Measurements from ENCODE around the gene BRD7.
A peak's percentile ranks its signal among the peaks of the same experiment; 100 is the strongest.

BRD7 gene

GRCh38 chr16:50316848-50317630 is 51.7 kb downstream of the BRD7 start:
- H3K27ac ChIP-seq (ENCODE audit: low read depth, low read length), result no peak overlapping the region
- H3K27me3 ChIP-seq (ENCODE audit: control insufficient read depth, insufficient read depth, low read length), result no peaks in the 10 kb centered on the region
- no peak overlapping the region for H3K9ac ChIP-seq (ENCODE audit: low read depth, low read length)
- no peaks in the 10 kb centered on the region for H3K4me1 ChIP-seq (ENCODE audit: control insufficient read depth, insufficient read depth, low read length)
- no peak overlapping the region for H3K4me3 ChIP-seq (ENCODE audit: low read depth, low read length)
- no peaks in the 10 kb centered on the region for H3K9me3 ChIP-seq (ENCODE audit: control insufficient read depth, insufficient read depth, low read length)
- H3K36me3 ChIP-seq (ENCODE audit: control insufficient read depth, insufficient read depth, low read length), result peaks cover 86% of the 10 kb centered on the region

- no peak overlapping the region for H3K9ac ChIP-seq (ENCODE audit: low read depth, low read length)
- no peaks in the 10 kb centered on the region for H3K4me1 ChIP-seq (ENCODE audit: control insufficient read depth, insufficient read depth, low read length)
- no peaks in the 10 kb centered on the region for H3K27me3 ChIP-seq (ENCODE audit: control insufficient read depth, insufficient read depth, low read length)
- no peak overlapping the region for H3K27ac ChIP-seq (ENCODE audit: low read depth, low read length)
- no peak overlapping the region for H3K4me3 ChIP-seq (ENCODE audit: low read depth, low read length)
- no peaks in the 10 kb centered on the region for H3K9me3 ChIP-seq (ENCODE audit: control insufficient read depth, insufficient read depth, low read length)
- H3K36me3 ChIP-seq (ENCODE audit: control insufficient read depth, insufficient read depth, low read length), result peaks cover 79% of the 10 kb centered on the region
These were observed 52.5 kb downstream of the BRD7 start for GRCh38 chr16:50316102-50316847.

DNA sequence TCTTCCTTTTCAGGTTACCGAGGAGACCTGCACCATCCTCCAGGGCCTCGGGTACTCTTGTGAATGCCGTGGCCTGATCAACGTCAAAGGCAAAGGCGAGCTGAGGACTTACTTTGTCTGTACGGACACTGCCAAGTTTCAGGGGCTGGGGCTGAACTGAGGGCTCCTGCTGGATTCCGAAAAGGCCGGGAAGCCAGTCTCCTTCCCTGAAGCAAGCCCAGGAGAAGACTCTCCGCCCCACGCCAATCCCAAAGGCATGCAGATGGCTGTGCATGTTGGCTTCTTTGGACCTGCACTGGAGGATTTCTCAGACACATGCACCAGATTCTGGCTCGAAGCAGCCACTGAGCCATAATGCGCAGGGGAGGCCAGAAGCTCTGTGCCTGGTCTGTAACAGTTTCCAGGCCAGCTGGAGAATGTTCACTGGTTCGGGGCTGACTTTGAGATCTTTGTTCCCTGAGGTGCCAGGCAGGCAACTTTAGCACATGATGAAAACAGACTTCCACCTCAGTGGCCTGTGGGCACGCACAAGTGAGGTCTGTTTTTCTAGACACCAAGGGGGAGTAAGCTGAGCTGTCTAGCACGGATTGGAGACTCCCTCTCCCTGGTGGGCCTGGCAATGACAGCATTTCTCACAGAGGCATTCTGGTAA is 53.3 kb downstream of the BRD7 start:
- H3K9ac ChIP-seq (ENCODE audit: low read depth, low read length), result no peak overlapping the region
- H3K4me3 ChIP-seq (ENCODE audit: low read depth, low read length), result no peak overlapping the region
- H3K9me3 ChIP-seq (ENCODE audit: control insufficient read depth, insufficient read depth, low read length), result no peaks in the 10 kb centered on the region
- H3K27me3 ChIP-seq (ENCODE audit: control insufficient read depth, insufficient read depth, low read length), result no peaks in the 10 kb centered on the region
- no peaks in the 10 kb centered on the region for H3K4me1 ChIP-seq (ENCODE audit: control insufficient read depth, insufficient read depth, low read length)
- H3K36me3 ChIP-seq (ENCODE audit: control insufficient read depth, insufficient read depth, low read length), result peaks cover 72% of the 10 kb centered on the region
- H3K27ac ChIP-seq (ENCODE audit: low read depth, low read length), result no peak overlapping the region

DNA sequence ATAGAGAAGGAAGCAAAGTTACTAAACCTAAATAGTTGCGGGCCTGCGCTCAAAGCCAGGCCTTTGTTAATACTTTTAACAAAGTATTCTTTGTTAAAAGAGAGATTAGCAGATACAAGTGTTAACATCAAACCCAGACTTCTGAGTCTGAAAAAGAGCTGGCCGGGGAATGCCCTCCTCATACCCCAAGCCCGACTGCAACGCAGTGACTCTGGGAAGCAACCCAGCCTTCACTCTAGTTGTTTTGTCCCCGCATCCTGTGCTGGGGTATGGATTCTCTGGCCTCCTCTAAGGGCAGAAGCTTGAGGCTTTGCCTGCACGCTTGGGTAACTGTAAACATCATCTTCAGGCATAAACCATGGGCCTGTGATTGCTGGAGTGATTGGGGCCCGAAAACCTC is 54.1 kb downstream of the BRD7 start:
- Histone ChIP-seq H3K9ac (ENCODE audit: low read depth, low read length) (no peak overlapping the region), H3K27me3 (ENCODE audit: control insufficient read depth, insufficient read depth, low read length) (no peaks in the 10 kb centered on the region), H3K27ac (ENCODE audit: low read depth, low read length) (no peak overlapping the region), H3K9me3 (ENCODE audit: control insufficient read depth, insufficient read depth, low read length) (no peaks in the 10 kb centered on the region), H3K36me3 (ENCODE audit: control insufficient read depth, insufficient read depth, low read length) (peaks cover 64% of the 10 kb centered on the region), H3K4me1 (ENCODE audit: control insufficient read depth, insufficient read depth, low read length) (no peaks in the 10 kb centered on the region), H3K4me3 (ENCODE audit: low read depth, low read length) (no peak overlapping the region)

DNA sequence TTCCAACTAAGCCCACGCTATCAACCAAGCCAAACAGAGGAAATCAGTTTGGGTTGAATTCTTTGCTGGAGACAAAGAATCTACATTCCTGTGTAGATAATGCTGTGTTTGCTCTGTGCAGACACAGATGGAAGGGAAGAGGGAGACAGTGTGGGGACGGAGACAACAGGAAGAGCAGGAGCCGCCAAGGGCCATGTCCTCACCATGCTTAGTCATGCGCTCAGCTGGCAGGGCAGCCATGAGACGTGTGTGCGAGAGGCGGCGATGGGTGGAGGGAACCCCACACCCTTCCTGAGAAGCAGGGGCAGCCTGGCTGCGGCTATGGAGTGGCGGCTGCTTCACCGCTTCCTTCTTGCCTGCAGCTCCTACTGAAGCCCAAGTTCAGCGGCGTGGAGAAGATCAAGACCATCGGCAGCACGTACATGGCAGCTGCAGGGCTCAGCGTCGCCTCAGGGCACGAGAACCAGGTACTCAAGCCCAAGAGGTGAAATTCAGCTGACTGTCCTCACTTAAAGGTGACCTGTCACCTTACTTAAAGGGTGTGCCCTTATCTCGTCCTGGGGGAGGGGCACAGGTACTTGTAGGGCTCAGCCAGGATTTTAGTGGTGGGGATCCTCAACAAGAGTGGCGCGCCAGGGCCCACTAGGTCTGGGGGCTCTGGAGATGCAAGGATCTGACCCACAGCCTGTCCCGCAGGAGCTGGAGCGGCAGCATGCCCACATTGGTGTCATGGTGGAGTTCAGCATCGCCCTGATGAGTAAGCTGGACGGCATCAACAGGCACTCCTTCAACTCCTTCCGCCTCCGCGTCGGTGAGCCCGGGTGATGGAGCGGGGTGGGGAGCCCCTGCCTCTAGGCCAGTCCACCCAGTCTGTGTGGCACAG is 55.0 kb downstream of the BRD7 start:
- no peak overlapping the region for H3K4me3 ChIP-seq (ENCODE audit: low read depth, low read length)
- no peak overlapping the region for H3K9ac ChIP-seq (ENCODE audit: low read depth, low read length)
- H3K27me3 ChIP-seq (ENCODE audit: control insufficient read depth, insufficient read depth, low read length), result no peaks in the 10 kb centered on the region
- H3K9me3 ChIP-seq (ENCODE audit: control insufficient read depth, insufficient read depth, low read length), result no peaks in the 10 kb centered on the region
- H3K4me1 ChIP-seq (ENCODE audit: control insufficient read depth, insufficient read depth, low read length), result no peaks in the 10 kb centered on the region
- peak overlapping the region; percentile 75 for H3K27ac ChIP-seq (ENCODE audit: low read depth, low read length)
- H3K36me3 ChIP-seq (ENCODE audit: control insufficient read depth, insufficient read depth, low read length), result peaks cover 55% of the 10 kb centered on the region

DNA sequence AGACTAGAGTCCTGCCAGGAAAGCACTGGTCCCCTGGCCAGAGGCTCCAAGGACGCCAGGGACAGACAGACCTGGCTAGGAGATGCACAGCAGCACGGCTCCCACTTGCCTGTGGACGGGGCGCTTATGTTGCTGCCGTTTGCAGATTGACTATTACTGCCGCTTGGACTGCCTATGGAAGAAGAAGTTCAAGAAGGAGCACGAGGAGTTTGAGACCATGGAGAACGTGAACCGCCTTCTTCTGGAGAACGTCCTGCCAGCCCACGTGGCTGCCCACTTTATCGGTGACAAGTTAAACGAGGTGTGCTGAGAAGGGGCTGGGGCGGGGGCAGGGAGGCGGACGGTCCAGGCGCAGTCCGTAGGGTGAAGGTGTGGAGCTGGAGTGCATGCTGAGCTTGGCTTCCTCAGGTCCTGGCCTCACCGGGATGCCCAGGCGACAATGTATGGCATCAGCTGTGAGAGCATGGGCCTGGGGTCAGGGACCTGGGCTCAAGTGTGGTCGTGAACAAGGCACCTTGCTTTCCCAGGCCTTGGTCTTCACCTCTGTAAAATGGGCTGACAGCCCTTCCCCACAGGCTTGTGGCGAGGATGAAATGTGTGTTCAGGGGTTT is 56.8 kb downstream of the BRD7 start:
- no peak overlapping the region for H3K27ac ChIP-seq (ENCODE audit: low read depth, low read length)
- no peaks in the 10 kb centered on the region for H3K9me3 ChIP-seq (ENCODE audit: control insufficient read depth, insufficient read depth, low read length)
- no peaks in the 10 kb centered on the region for H3K4me1 ChIP-seq (ENCODE audit: control insufficient read depth, insufficient read depth, low read length)
- no peaks in the 10 kb centered on the region for H3K27me3 ChIP-seq (ENCODE audit: control insufficient read depth, insufficient read depth, low read length)
- no peak overlapping the region for H3K4me3 ChIP-seq (ENCODE audit: low read depth, low read length)
- H3K36me3 ChIP-seq (ENCODE audit: control insufficient read depth, insufficient read depth, low read length), result peaks cover 37% of the 10 kb centered on the region
- H3K9ac ChIP-seq (ENCODE audit: low read depth, low read length), result no peak overlapping the region

- Histone ChIP-seq H3K4me3 (ENCODE audit: low read depth, low read length) (no peak overlapping the region), H3K27me3 (ENCODE audit: control insufficient read depth, insufficient read depth, low read length) (no peaks in the 10 kb centered on the region), H3K9me3 (ENCODE audit: control insufficient read depth, insufficient read depth, low read length) (no peaks in the 10 kb centered on the region), H3K36me3 (ENCODE audit: control insufficient read depth, insufficient read depth, low read length) (peaks cover 29% of the 10 kb centered on the region), H3K4me1 (ENCODE audit: control insufficient read depth, insufficient read depth, low read length) (no peaks in the 10 kb centered on the region), H3K27ac (ENCODE audit: low read depth, low read length) (no peak overlapping the region), H3K9ac (ENCODE audit: low read depth, low read length) (no peak overlapping the region)
These were observed 57.7 kb downstream of the BRD7 start for GRCh38 chr16:50311134-50311528.

- H3K4me1 ChIP-seq (ENCODE audit: control insufficient read depth, insufficient read depth, low read length), result no peaks in the 10 kb centered on the region
- peaks cover 23% of the 10 kb centered on the region for H3K36me3 ChIP-seq (ENCODE audit: control insufficient read depth, insufficient read depth, low read length)
- no peak overlapping the region for H3K4me3 ChIP-seq (ENCODE audit: low read depth, low read length)
- no peak overlapping the region for H3K27ac ChIP-seq (ENCODE audit: low read depth, low read length)
- no peak overlapping the region for H3K9ac ChIP-seq (ENCODE audit: low read depth, low read length)
- H3K27me3 ChIP-seq (ENCODE audit: control insufficient read depth, insufficient read depth, low read length), result no peaks in the 10 kb centered on the region
- H3K9me3 ChIP-seq (ENCODE audit: control insufficient read depth, insufficient read depth, low read length), result no peaks in the 10 kb centered on the region
These were observed 58.3 kb downstream of the BRD7 start for GRCh38 chr16:50310308-50311133.

- no peak overlapping the region for H3K4me3 ChIP-seq (ENCODE audit: low read depth, low read length)
- no peaks in the 10 kb centered on the region for H3K4me1 ChIP-seq (ENCODE audit: control insufficient read depth, insufficient read depth, low read length)
- H3K27ac ChIP-seq (ENCODE audit: low read depth, low read length), result no peak overlapping the region
- no peaks in the 10 kb centered on the region for H3K27me3 ChIP-seq (ENCODE audit: control insufficient read depth, insufficient read depth, low read length)
- H3K9me3 ChIP-seq (ENCODE audit: control insufficient read depth, insufficient read depth, low read length), result no peaks in the 10 kb centered on the region
- H3K36me3 ChIP-seq (ENCODE audit: control insufficient read depth, insufficient read depth, low read length), result peaks cover 15% of the 10 kb centered on the region
- H3K9ac ChIP-seq (ENCODE audit: low read depth, low read length), result no peak overlapping the region
These were observed 59.1 kb downstream of the BRD7 start for GRCh38 chr16:50309527-50310307.

Data from HUES48 (cell line).